GM21529 (cell line): Measurements from ENCODE around the gene MAP4.
"Not testable (repeated sequence)": the region's sequence is repeated elsewhere in the genome, so short reads cannot be mapped to it uniquely, and the experiment has no call there.

Experiments used
- ATAC-seq: cut with Tn5 transposase; IDR thresholded peaks from one replicate; pipeline ENCODE4 v1.9.1; 2021; ENCODE audit not compliant: unreplicated experiment

Gene MAP4

GRCh38 chr3:48018841-48019240, 2.6 kb upstream of the MAP4 start:
- no peak for ATAC-seq

GRCh38 chr3:48015431-48016180, 610 bp downstream of the MAP4 start:
- no peak for ATAC-seq

- no peak for ATAC-seq
These were observed 1.9 kb downstream of the MAP4 start for GRCh38 chr3:48014358-48014757.

- no peak for ATAC-seq
These were observed 2.8 kb downstream of the MAP4 start for GRCh38 chr3:48013288-48013980.

- ATAC-seq, result no peak
These were observed 3.6 kb downstream of the MAP4 start for GRCh38 chr3:48012659-48013058.

GRCh38 chr3:48008066-48008465, 8.2 kb downstream of the MAP4 start:
- ATAC-seq, result not testable (repeated sequence)

GRCh38 chr3:48007361-48007760, 8.9 kb downstream of the MAP4 start:
- not testable (repeated sequence) for ATAC-seq

GRCh38 chr3:48006794-48007193, 9.4 kb downstream of the MAP4 start:
- not testable (repeated sequence) for ATAC-seq

GRCh38 chr3:48004694-48005093, 11.5 kb downstream of the MAP4 start:
- ATAC-seq, result no peak

- ATAC-seq, result no peak
These were observed 13.4 kb downstream of the MAP4 start for GRCh38 chr3:48002787-48003186.

- no peak for ATAC-seq
These were observed 14.2 kb downstream of the MAP4 start for GRCh38 chr3:48001991-48002390.

GRCh38 chr3:48000212-48000611, 16.0 kb downstream of the MAP4 start:
- ATAC-seq, result no peak

- ATAC-seq, result no peak
These were observed 19.8 kb downstream of the MAP4 start for GRCh38 chr3:47996440-47996839.

GRCh38 chr3:47994180-47994579, 22.0 kb downstream of the MAP4 start:
- no peak for ATAC-seq

- no peak for ATAC-seq
These were observed 24.9 kb downstream of the MAP4 start for GRCh38 chr3:47991341-47991740.

GRCh38 chr3:47989981-47990440, 26.2 kb downstream of the MAP4 start:
- ATAC-seq, result no peak

GRCh38 chr3:47985381-47985780, 30.8 kb downstream of the MAP4 start:
- ATAC-seq, result no peak

GRCh38 chr3:47984075-47984728, 32.0 kb downstream of the MAP4 start:
- ATAC-seq, result no peak

- ATAC-seq, result no peak
These were observed 35.4 kb downstream of the MAP4 start for GRCh38 chr3:47980795-47981194.

GRCh38 chr3:47979070-47979469, 37.1 kb downstream of the MAP4 start:
- no peak for ATAC-seq

GRCh38 chr3:47978386-47978785, 37.8 kb downstream of the MAP4 start:
- ATAC-seq, result no peak
